ENCODE data around the gene MGLL.

Gene MGLL

DNA sequence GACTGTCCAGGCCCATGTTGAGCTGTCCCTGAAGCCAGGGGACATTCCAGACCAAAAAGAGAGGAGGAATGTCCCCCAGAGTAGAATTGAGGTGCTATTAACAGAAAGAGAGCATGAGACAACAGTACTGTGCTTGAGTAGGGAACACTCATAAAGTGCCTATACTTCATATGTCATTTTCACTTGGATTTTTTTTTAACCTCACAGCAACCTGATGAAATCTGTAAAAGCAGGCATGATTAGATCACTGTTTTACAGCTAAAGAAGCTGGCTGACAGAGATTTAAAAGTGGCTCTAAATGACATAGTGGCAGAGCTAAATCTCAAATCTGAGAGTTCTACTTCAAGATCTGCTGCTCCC is 174.5 kb downstream of the MGLL start:
- no peak for DNase-seq

DNA sequence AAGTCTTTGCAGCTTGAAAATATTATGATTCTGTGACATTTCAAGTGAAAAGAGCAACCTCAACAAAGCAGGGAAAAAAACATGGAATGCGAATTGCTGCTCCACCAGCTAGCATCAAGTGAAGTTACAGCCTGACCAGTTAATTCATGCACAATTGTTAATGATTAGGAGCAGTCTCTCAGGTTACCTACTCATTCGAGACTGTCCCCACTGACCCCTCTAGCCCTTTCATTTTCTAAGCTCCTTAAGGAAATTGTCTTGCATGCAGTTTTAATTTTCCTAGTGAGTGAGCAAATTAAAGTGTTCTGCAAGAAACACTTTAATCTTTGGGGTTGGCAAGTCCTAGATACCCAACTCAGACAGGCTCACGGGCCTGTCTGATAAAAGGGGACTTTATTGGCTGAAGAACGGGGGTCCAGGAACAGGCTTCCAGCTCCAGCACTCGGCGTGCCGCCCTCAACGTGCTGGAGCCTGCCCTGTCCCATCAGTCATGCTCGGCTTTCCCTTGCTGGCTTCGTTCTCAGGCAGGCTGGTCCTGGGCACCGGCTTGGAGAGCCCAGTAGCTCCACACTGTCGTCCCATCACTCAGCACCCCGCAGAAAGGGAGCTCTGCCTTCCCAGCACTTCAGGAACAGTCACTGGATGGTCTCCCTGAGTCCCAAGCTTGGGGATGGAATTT is 175.0 kb downstream of the MGLL start:
- no peak for DNase-seq

DNA sequence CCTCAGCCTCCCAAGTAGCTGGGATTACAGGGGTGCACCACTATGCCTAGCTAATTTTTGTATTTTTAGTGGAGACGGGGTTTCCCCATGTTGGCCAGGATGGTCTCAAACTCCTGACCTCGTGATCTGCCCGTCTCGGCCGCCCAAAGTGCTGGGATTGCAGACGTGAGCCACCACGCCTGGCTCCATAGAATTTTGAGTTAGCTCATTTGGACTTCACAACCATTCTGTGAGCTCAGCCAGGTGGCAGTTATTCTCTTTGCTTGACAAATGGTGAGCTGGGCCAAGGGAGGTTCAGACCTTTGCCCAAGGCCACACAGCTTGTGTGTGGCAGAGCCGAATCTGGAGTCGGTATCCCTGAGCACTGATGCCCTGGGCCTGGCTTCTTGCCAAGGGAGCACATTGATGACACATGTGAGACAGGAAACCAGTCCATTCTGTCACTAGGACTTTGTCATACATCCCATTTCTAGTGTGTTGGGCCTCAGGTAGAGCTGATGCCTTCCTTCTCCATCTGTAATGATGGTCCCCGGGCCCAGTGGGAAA is 175.7 kb downstream of the MGLL start:
- no peak for DNase-seq

DNA sequence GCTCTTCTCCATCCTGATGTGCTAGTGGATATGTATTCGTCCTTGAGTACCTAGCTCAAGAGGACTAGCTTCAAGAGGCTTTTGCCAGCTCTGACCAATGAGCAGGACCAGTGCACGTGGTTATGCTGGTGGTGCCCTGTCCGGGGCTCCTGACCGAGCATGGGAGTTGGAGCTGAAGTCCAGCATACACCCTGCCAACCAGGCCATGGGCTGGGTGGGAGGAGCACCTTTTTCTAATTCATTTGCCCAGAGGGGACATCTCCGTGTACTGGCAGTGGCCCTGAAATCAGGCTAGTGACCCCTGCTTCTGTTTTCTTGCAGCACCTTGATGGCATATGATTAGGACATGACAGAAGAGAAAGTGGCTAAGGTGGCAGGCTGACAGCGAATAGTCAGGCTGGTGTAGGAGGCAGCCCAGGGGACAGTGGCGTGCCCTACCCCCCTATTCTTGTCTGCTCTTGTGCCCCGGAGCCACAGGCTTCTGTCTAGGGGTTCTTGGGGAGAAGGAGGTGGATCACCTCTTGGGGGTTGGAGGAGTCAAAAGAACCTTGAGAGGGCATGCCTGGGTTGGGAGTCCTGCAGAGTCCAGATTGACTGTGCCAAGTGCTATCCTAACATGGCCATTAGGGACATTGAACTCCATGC is 176.8 kb downstream of the MGLL start:
- DNase-seq: no peak

DNA sequence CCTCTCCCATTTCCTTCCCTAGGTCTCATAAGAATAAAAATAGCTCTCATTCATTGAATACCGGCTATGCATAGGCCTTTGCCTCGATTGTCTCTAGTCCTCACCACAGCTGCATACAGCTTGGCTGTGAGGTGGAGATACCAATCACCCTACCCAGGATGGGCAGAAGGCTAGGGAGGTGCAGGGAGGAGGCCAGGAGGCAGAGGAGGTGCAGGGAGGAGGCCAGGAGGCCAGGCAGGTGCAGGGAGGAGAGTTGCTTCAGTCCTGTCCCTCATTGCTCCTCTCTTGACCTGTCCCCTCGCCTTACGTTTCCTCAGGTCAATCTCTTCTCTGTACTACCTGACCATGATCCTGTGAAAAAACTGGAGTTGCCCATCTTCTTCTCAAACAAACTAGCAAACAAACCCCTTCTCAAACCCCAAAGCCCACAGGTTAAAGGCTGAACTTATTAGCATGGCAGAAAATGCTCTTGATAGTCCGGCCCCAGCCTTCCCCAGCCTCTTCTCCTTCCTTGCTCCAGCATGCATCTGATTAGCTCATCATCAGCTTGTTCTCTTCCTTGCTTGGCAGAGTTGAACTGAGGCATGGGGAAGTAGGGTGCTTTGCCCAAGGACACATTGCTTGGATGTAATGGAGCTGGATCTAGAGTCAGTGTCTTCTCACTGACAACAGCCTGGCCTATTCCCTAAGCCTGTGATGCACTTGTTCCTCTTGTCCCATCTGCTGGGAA is 177.5 kb downstream of the MGLL start:
- DNase-seq: no peak

DNA sequence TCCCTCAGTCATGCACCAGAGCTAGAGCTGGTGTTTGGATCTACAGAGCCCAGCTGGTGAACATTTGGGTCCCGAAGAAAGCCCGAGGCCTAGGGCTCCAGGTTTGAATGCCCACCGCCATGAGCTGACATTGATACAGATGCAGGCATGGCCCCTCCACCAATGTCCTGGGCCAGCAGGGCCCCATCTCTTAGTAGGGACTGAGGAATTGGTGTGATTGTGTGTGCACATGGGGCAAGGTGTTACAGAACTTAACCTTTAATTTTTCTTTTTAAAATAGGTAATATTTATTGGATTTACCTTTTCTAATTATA is 182.3 kb downstream of the MGLL start:
- DNase-seq: no peak

DNA sequence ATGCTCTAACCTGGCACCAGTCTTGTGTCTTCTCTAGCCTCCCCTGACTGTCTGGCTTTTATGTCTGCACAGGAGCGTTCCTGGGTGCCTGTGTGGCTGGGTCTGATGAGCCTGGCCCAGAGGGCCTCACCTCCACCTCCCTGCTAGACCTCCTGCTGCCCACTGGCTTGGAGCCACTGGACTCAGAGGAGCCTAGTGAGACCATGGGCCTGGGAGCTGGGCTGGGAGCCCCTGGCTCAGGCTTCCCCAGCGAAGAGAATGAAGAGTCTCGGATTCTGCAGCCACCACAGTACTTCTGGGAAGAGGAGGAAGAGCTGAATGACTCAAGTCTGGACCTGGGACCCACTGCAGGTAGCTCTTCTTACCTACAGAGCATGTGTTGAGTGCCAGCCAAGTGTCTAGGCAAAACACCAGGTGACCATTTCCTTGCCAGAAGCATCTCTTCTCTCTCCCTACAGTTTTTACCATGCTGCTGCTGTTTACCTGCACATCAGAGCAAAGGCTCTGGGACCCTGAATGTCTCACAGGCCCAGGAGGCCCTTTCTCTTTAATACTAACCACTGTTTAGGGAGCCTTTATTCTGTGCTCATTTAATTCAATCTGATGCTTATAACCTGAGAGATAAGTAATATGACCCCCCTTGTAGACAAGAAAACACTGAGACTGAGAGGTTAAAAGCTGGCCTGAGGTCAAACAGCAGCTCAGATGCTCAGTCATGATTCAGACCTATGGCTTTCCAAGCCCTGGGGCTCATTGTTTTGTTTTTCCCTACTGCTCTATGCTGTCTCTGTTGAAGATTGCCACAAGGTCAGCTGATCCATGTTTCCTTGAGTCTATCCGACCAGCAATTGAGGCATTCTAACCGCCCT is 182.9 kb downstream of the MGLL start:
- DNase-seq: no peak

Measured in fibroblast of skin of scalp (primary cell).